T-helper 22 cell (primary cell): ENCODE measurements around the gene SPINT2.
"Not testable (repeated sequence)": the region's sequence is repeated elsewhere in the genome, so short reads cannot be mapped to it uniquely, and the experiment has no call there.

Experiments
- DNase-seq: peaks from one replicate; pipeline ENCODE4 v3.0.0-alpha.2; 2020; ENCODE audit warnings: low read depth

The SPINT2 gene

GRCh38 chr19:38264486-38265212 is at the start of gene SPINT2:
SPINT2 (plus strand) TSS chr19:38264573; CDS start chr19:38264893, 320 bp downstream.
- no peak for DNase-seq

DNA sequence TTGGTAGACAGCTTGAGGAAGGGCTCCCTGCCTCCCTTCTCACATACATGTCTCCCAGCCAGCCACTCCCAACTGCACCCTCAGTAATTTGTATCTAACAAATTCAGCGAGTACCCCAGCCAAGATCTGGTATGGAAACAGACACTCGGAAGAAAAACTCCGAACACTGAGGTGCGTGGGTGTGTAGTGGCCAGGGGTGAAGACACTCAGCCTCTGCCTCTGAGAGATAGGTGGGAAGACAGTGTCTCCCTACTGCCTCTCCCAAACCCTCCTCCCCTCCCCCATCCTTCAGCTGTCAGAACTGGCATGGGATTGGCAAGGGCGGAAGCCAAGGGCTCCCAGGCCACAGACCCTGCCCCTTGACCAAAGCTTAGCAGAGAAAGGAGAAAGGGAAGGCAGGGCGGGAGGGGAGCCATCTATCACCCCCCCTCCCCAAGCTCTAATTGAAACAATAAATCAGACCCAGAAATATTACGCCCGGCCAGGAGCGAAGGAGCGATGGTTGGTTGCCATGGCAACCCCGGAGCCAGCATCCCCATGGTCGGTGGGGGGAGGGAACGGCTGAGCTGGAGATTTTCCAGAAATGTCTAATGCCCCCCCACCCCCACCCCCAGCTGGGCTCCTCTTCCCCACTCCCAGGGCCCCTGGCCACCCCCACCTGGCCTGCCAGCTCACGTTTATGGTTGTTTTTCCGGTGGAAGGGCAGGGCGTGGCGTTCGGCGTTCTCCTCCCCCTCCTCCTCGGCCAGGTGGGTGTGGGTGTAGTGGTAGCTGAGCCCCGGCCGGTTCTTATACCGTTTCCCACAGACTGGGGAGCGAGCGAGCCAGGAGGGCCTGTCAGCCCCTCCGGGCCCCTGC is 47.4 kb upstream of the SPINT2 start:
- no peak for DNase-seq

DNA sequence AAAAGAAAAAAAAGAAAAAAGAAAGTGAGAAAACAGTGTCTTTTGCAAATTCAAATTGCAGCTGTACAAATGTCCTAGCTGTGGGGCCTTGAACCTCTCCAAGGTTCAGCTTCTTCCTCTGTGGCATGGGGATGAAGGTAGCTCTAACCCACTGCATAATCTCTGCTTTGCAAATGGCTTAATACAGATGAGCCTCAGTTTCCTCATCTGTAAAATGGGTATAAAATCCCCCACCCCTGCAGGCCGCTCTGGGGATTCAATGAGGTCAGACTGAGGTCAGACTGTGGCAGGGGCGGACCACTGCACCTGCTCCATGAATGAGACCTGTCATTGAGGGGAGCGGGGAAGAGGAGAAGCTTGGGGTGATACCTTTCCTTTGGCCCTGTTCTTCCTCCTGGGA is 46.2 kb upstream of the SPINT2 start:
- DNase-seq = no peak

GRCh38 chr19:38219221-38219620 is 45.2 kb upstream of the SPINT2 start:
- DNase-seq = no peak

DNA sequence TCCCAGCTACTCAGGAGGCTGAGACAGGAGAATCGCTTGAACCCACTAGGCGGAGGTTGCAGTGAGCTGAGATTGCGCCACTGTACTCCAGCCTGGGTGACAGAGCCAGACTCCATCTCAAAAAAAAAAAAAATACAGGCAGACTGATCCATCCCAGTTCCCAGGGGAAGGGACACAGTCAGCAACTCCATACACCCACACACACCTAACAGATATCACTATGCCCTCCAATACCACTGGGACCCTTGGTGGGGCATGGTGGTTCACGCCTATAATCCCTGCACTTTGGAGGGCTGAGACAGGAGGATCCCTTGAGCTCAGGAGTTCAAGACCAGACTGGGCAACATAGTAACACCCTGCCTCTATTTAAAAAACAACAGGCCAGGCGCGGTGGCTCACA is 43.0 kb upstream of the SPINT2 start:
- no peak for DNase-seq

DNA sequence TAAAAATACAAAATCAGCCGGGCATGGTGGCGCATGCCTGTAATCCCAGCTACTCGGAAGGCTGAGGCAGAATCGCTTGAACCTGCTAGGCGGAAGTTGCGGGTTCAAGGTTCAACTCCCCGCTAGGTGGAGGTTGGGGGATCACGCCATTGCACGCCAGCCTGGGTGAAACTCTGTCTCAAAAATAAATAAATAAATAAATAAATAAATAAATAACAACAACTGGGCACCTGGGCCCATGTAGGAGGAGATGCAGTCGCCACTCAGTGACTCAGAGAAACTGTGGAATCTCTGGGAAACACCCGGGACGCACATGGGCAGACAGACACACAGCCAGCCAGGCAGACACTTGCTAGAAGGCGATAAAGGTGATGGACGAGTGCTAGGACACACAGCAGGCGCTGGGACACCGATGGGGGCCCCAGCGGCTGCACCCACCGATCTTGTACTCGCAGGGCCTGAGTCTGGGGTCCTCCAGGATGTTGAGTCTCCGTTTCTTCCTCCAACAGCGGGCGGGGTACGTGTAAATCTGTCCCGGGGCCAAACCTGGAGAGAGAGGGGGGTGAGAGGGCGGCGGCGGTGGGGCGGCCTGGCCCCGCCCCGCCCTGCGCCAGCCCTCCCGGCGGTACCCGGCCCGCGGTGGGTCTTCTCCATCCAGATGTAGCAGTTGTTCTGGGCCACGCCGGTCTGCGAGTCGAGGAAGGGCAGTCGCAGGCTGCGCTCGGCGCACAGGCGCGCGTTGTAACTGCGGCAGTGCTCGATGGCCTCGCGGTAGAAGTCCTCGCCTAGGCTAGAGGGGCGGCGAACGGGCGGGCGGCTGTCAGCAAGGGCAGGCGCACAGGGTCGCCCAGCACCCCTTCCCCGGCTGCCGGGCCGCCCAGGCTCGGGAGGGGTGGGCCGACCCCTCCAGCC is 42.2 kb upstream of the SPINT2 start:
- no peak for DNase-seq

DNA sequence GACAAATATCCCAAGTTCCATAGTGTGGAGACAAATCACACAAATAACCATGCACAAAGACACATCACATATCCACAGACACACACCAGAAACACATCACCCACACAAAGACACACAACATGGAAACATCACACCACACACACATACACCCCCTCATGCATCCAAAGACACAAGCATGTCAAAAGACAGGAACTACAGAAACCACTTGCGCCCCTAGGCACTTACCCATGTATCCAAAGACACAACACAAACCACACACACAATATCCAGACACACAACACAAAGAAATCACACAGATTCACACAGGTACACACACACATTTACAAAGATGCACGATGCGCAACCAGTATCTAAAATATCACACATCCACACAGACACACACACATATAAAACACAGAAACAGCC is 41.3 kb upstream of the SPINT2 start:
- DNase-seq = no peak

GRCh38 chr19:38223617-38224013 is 40.8 kb upstream of the SPINT2 start:
- no peak for DNase-seq

DNA sequence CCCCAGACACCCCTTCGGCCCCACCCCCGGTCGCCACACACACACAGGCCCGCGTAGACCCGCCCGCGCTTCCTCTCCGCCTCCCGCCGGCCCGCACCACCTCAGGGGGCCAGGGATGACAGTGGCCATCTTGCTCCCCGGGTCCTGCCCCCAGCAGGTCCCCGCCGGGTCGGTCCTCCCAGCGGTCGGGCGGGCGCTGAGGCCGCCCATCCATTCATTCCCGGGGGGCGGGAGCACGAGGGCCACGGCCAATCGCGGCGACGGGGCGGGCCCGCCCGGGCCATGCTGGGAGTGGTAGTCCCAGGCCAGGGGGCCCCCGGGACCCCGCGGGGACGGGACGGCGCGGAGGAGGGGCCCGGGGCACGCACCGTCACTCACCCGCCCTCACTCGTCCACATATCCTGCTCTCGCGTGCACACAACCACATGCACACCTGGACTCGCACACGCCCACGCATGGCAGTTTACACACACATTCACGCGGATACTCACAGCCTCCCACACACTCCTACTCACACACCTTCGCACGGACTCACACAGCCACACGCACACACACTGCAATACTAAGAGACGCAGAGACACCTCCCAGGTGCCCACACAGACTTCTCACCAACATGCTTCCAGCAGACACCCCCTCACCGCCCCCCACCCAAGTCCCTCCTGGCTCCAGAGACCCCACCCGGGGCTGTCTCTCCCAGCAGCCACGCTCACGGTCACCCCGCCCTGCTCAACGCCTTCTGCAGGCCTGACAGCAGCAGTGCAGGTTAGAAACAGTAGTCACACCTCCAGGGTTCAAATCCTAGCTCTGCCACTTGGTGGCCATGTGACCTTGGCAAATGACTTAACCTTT is 40.1 kb upstream of the SPINT2 start, which contains the start of gene DPF1:
TSS of gene DPF1 (minus strand) at position 209 of the 849 bp plus-strand sequence. CDS start at position 129, 80 bp downstream.
- DNase-seq = peak; percentile 9

GRCh38 chr19:38224863-38225218 is 39.5 kb upstream of the SPINT2 start:
- DNase-seq = not testable (repeated sequence)

- DNase-seq = no peak
Measured at GRCh38 chr19:38227287-38228004, 36.9 kb upstream of the SPINT2 start.

- DNase-seq = no peak
Measured at GRCh38 chr19:38228005-38228377, 36.4 kb upstream of the SPINT2 start.

DNA sequence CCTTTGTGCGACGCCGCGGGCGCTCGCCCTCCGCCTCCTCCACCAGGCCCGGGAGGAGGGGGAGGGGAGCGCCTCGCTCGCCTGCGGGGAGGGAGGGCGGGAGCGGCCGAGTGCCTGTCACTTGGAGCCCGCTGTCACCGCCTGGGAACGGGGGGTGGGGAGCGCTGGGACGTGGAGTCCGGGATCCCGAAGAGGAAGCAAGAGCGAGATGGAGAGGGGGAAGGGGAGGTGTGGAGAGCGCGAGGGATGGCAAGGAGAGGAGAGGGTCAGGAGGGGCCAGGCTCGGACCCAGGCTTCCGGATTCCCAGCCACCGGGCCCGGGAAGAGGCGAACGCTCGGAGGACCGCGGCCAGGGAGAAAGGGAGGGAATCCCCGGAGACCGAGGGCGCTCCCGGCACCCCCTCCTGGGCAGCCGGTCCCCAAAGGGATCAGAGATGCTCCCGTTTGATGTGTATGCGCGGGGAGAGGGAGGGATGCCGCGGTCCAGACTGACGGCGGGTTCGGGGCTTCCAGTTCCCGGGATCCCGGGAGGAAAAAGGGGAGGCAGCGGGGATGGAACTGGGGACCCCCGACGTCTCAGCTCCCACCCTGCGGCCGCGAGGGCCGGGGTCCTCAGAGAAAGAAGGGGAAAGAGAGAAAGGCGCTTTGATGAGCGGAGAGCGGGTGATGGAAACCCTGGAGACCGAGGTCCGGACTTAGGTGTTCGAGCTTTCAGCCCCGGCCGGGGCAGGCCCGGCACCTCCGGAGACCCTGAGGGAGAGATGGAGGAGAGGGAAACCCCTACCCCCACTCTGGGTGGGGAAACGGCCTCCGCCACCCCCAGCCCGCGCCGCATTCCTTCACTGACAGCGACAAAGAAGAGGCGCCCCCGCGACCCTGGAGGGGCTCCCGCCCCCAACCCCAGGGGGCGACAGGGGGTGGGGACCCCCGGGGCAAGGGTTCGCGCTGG is 35.6 kb upstream of the SPINT2 start:
- DNase-seq = no peak

DNA sequence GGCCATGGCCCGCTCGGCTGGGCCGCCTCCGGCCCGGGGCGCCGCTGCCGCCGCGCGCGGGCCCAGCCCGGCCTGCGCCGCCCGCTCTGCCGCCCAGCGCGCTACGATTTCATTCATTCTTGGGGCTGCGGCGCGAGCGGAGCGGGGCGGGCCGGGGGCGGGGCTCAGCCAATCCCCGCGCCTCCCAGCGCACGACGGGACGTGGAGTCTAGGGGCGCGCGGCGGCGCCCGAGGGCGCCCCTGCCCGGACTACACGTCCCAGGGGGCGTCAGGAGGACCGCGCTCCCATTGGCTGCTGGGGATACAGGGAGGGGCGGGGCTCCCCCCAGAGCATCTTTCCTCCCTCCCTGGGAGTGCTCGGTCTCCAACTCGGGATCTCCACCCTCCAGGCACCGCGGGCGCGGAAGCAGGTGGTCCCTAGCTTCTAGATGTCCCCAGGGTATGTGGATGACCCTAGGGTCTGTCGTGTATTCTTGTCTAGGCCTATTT is 34.7 kb upstream of the SPINT2 start:
- DNase-seq = peak; percentile 59

DNA sequence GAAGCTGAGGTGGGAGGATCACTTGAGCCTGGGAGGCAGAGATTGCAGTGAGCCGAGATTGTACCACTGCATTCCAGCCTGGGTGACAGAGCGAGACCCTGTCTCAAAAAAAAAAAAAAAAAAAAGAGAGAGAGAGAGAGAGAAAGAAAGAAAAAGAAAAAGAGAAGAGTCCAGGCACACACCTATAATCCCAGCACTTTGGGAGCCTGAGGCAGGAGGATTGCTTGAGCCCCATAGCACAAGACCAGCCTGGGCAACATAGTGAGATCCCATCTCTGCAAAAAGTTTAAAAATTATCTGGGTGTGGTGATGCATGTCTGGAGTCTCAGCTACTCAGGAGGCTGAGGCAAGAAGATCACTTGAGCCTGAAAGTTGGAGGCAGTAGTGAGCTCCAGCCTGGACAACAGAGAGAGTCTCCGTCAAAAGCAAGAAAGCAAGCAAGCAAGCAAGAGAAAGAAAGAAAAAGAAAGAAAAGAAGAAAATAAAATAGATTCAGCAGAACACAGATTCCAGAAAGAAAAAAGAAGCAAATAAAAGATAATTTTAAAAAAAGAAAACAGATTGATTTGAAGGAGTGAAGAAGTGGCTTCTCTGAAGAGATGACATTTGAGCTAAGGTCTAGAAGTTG is 33.8 kb upstream of the SPINT2 start:
- not testable (repeated sequence) for DNase-seq

DNA sequence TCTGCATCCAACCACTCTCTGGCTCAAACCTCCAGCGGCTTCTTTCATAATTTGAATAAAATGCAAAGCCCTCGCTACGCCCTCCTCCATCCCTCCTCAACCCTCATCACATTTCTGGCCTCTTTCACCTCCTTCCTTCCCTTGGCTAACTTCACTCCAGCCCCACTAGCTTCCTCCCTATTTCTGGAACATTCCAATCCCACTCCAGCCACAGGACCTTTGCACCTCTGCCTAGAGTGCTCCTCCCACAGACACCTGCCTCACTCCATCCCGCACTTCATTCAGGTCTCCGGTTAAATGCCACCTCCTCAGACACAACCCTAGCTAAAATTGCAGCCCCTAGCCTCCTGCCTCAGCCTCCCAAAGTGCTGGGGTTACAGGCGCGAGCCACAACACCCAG is 32.5 kb upstream of the SPINT2 start:
- no peak for DNase-seq

GRCh38 chr19:38233740-38234251 is 30.6 kb upstream of the SPINT2 start:
- peak; percentile 30 for DNase-seq

DNA sequence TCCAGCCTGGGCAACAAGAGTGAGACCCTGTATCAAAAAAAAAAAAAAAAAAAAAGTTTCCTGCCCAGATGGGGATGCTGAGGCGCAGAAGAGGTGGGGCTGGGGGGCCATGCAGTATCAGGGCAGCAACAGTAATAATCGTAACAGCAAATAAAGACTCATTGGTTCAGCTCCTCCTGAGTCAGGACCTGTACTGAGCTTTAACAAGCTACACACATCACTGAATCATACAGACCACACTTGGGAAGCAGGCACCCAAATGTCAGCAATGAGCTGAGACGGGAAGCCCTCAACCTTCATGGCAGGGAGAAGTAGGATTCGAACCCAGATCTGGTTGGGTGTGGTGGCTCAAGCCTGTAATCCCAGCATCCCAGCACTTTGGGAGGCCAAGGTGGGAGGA is 29.8 kb upstream of the SPINT2 start:
- DNase-seq = no peak

DNA sequence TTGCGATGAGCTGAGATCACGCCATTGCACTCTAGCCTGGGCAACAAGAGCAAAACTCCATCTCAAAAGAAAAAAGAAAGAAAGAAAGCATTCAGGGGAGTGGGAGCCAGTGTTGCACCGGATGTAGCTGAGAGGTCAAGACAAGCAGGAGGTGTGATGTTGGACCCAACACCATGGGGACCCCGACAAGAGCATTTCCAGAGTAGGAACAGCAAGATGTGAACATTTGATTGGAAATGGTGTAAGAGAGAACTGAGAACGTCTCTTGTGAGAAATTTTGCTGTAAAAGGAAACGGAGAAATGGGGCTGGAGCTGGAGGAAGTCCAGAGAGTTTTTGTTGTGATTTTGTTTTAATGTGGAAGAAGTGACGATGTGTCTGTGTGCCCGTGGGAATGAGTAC is 24.6 kb upstream of the SPINT2 start:
- DNase-seq = no peak
